WTC11 (cell line): ENCODE measurements around the gene C1D. TPM values are rescaled to one million over a fixed set of nuclear protein-coding genes. Genes with fewer than 3 reads are reported as not detected.

Experiments used
- ATAC-seq: fragments of 200-7000 bp; cut with Tn5 transposase; 2 replicates; pipeline ENCODE4 v1.10.0; 2021; ENCODE audit warnings: mild to moderate bottlenecking, moderate library complexity
- CTCF ChIA-PET: fragments of 300-600 bp; sonication (Branson Sonifier 250); formaldehyde crosslinking; loops from one replicate; lab custom pipeline; 2021; ENCODE audit warnings: antibody characterized with exemption; lab: Charles Lee
- POLR2A ChIA-PET: fragments of 350-600 bp; sonication (Branson Sonifier 250); formaldehyde crosslinking; loops from one replicate; lab custom pipeline; 2021; ENCODE audit warnings: antibody characterized with exemption; lab: Charles Lee
- DNase-seq: peaks from one replicate; pipeline ENCODE4 v3.0.0; 2021; ENCODE audit warnings: low spot score
- H3K27ac Mint-ChIP-seq: 2 replicates; pipeline ENCODE4 v1.8.0; 2021; ENCODE audit warnings: mixed read lengths
- H3K27me3 Mint-ChIP-seq: 2 replicates; pipeline ENCODE4 v1.8.0; 2021; ENCODE audit warnings: low read depth, mild to moderate bottlenecking, moderate library complexity, mixed read lengths
- H3K36me3 Mint-ChIP-seq: 2 replicates; pipeline ENCODE4 v1.8.0; 2021; ENCODE audit warnings: mixed read lengths
- H3K4me1 Mint-ChIP-seq: 2 replicates; pipeline ENCODE4 v1.8.0; 2022; ENCODE audit warnings: mixed read lengths
- H3K4me3 Mint-ChIP-seq: 2 replicates; pipeline ENCODE4 v1.8.0; 2021; ENCODE audit warnings: mild to moderate bottlenecking, moderate library complexity, mixed read lengths
- H3K9me3 Mint-ChIP-seq: 2 replicates; pipeline ENCODE4 v1.8.0; 2021; ENCODE audit warnings: mixed read lengths
- ATF1 ChIP-seq: sonication (generic); formaldehyde crosslinking; IDR thresholded peaks from 2 replicates; pipeline ENCODE4 v1.8.1; 2023; ENCODE audit warnings: mild to moderate bottlenecking, moderate library complexity, missing genetic modification reagents
- CBFB ChIP-seq: sonication (generic); formaldehyde crosslinking; IDR thresholded peaks from 2 replicates; pipeline ENCODE4 v1.8.1; 2022; ENCODE audit warnings: mild to moderate bottlenecking, low read depth, missing genetic modification reagents
- CDX4 ChIP-seq: fragments of 250-450 bp; sonication (Bioruptor Pico); IDR thresholded peaks from 2 replicates; pipeline ENCODE4 v1.9.0; 2021; ENCODE audit warnings: moderate library complexity, mild to moderate bottlenecking, inconsistent platforms, borderline replicate concordance
- ELF4 ChIP-seq: sonication (generic); formaldehyde crosslinking; IDR thresholded peaks from 2 replicates; pipeline ENCODE4 v1.8.1; 2022; ENCODE audit warnings: low read depth, mild to moderate bottlenecking, moderate library complexity, missing genetic modification reagents
- ESRRA ChIP-seq: sonication (generic); formaldehyde crosslinking; IDR thresholded peaks from 2 replicates; pipeline ENCODE4 v1.8.1; 2022; ENCODE audit warnings: mild to moderate bottlenecking, missing genetic modification reagents, borderline replicate concordance
- FOXK1 ChIP-seq: sonication (generic); formaldehyde crosslinking; IDR thresholded peaks from 2 replicates; pipeline ENCODE4 v1.8.0; 2022; ENCODE audit warnings: mild to moderate bottlenecking, moderate library complexity, missing genetic modification reagents
- HMGA2 ChIP-seq: fragments of 250-450 bp; sonication (Bioruptor Pico); IDR thresholded peaks from 2 replicates; pipeline ENCODE4 v1.4.0; 2021; ENCODE audit warnings: mild to moderate bottlenecking, moderate library complexity
- HMGXB4 ChIP-seq: sonication (generic); formaldehyde crosslinking; IDR thresholded peaks from 2 replicates; pipeline ENCODE4 v1.8.1; 2023; ENCODE audit warnings: mild to moderate bottlenecking, moderate library complexity, missing genetic modification reagents
- PREB ChIP-seq: sonication (generic); formaldehyde crosslinking; IDR thresholded peaks from 2 replicates; pipeline ENCODE4 v1.8.1; 2022; ENCODE audit warnings: mild to moderate bottlenecking, missing genetic modification reagents, moderate library complexity, borderline replicate concordance
- PRRX2 ChIP-seq: fragments of 250-450 bp; sonication (Bioruptor Pico); IDR thresholded peaks from 2 replicates; pipeline ENCODE4 v1.8.0; 2021; ENCODE audit warnings: mild to moderate bottlenecking
- SMAD3 ChIP-seq: sonication (generic); formaldehyde crosslinking; IDR thresholded peaks from 2 replicates; pipeline ENCODE4 v1.8.0; 2022; ENCODE audit warnings: missing genetic modification reagents, mild to moderate bottlenecking, borderline replicate concordance
- TEAD1 ChIP-seq: sonication (generic); formaldehyde crosslinking; IDR thresholded peaks from 2 replicates; pipeline ENCODE4 v1.8.0; 2022; ENCODE audit warnings: mild to moderate bottlenecking, missing genetic modification reagents
- ZBTB21 ChIP-seq: sonication (generic); formaldehyde crosslinking; IDR thresholded peaks from 2 replicates; pipeline ENCODE4 v1.8.1; 2023; ENCODE audit warnings: mild to moderate bottlenecking, missing genetic modification reagents, borderline replicate concordance
- ZBTB43 ChIP-seq: sonication (generic); formaldehyde crosslinking; IDR thresholded peaks from 2 replicates; pipeline ENCODE4 v1.8.1; 2023; ENCODE audit warnings: mild to moderate bottlenecking, missing genetic modification reagents
- total RNA-seq: library from RNA; stranded (reverse); gene quantifications from 3 replicates; pipeline ENCODE4 v1.2.3, GENCODE V29; 2021
- TF ChIP-seq, protein P1 (sequence below): sonication (generic); formaldehyde crosslinking; IDR thresholded peaks from 2 replicates; pipeline ENCODE4 v1.8.1; 2022; ENCODE audit warnings: low read depth, mild to moderate bottlenecking, moderate library complexity, missing genetic modification reagents, borderline replicate concordance
- TF ChIP-seq, protein P2 (sequence below): sonication (generic); formaldehyde crosslinking; IDR thresholded peaks from 2 replicates; pipeline ENCODE4 v1.8.0; 2022; ENCODE audit warnings: mild to moderate bottlenecking, missing genetic modification reagents

Gene C1D
- total RNA-seq, 1 experiment from 2014 or later, result 21.0 TPM

GRCh38 chr2:68023904-68024303 is 38.9 kb downstream of the C1D start (continued):
- no peak for TF ChIP-seq SMAD3 (CRISPR knock-in tag)
- no peak for TF ChIP-seq PRRX2 (CRISPR knock-in tag)
- TF ChIP-seq, all 79 proteins: peak for 0

- POLR2A ChIA-PET, result no interaction called here
- Mint-ChIP-seq H3K27ac (no peak overlapping the region), H3K4me3 (no peak overlapping the region), H3K27me3 (no peaks in the 10 kb centered on the region; the same call in 1 of the 2 replicates), H3K36me3 (no peaks in the 10 kb centered on the region)
- no peak for DNase-seq
- TF ChIP-seq, protein P1, sequence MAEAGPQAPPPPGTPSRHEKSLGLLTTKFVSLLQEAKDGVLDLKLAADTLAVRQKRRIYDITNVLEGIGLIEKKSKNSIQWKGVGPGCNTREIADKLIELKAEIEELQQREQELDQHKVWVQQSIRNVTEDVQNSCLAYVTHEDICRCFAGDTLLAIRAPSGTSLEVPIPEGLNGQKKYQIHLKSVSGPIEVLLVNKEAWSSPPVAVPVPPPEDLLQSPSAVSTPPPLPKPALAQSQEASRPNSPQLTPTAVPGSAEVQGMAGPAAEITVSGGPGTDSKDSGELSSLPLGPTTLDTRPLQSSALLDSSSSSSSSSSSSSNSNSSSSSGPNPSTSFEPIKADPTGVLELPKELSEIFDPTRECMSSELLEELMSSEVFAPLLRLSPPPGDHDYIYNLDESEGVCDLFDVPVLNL, result no peak
- TF ChIP-seq ZBTB21 (CRISPR knock-in tag) (no peak), ESRRA (CRISPR knock-in tag) (no peak), ZBTB43 (no peak), HMGA2 (no peak), TEAD1 (CRISPR knock-in tag) (no peak), FOXK1 (no peak), ATF1 (CRISPR knock-in tag) (no peak), HMGXB4 (no peak)
- TF ChIP-seq, protein P2, sequence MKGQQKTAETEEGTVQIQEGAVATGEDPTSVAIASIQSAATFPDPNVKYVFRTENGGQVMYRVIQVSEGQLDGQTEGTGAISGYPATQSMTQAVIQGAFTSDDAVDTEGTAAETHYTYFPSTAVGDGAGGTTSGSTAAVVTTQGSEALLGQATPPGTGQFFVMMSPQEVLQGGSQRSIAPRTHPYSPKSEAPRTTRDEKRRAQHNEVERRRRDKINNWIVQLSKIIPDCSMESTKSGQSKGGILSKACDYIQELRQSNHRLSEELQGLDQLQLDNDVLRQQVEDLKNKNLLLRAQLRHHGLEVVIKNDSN, result no peak
- TF ChIP-seq, all 79 proteins: peak for 0
- ATAC-seq, result no peak
- Mint-ChIP-seq H3K9me3 (peaks cover 13% of the 10 kb centered on the region), H3K4me1 (no peaks in the 10 kb centered on the region)
- CTCF ChIA-PET, result interaction anchor here (0.7 kb wide), 1 partner anchor 1558 kb away, joined by 3 read pairs; no protein-coding TSS in a partner anchor
These were observed 44.1 kb downstream of the C1D start for GRCh38 chr2:68018727-68019126.

GRCh38 chr2:68009526-68009925 is 53.3 kb downstream of the C1D start:
- CTCF ChIA-PET, result interaction anchor here (0.6 kb wide), 2 partner anchors 114 to 658 kb away, joined by 3 to 4 read pairs; no protein-coding TSS in a partner anchor
- POLR2A ChIA-PET, result interaction anchor here (0.6 kb wide), 1 partner anchor 99 kb away, joined by 6 read pairs; no protein-coding TSS in a partner anchor
- Mint-ChIP-seq H3K27ac (no peak overlapping the region), H3K4me3 (no peak overlapping the region), H3K27me3 (no peaks in the 10 kb centered on the region), H3K4me1 (no peaks in the 10 kb centered on the region), H3K36me3 (no peaks in the 10 kb centered on the region), H3K9me3 (peaks cover 12% of the 10 kb centered on the region)
- ATAC-seq (no peak), DNase-seq (no peak)
- TF ChIP-seq PREB (CRISPR knock-in tag) (no peak), CDX4 (CRISPR knock-in tag) (no peak), CBFB (CRISPR knock-in tag) (no peak), ELF4 (CRISPR knock-in tag) (no peak), TEAD1 (CRISPR knock-in tag) (no peak)
